Measurements from ENCODE around the gene ASTN2.

ASTN2 gene

DNA sequence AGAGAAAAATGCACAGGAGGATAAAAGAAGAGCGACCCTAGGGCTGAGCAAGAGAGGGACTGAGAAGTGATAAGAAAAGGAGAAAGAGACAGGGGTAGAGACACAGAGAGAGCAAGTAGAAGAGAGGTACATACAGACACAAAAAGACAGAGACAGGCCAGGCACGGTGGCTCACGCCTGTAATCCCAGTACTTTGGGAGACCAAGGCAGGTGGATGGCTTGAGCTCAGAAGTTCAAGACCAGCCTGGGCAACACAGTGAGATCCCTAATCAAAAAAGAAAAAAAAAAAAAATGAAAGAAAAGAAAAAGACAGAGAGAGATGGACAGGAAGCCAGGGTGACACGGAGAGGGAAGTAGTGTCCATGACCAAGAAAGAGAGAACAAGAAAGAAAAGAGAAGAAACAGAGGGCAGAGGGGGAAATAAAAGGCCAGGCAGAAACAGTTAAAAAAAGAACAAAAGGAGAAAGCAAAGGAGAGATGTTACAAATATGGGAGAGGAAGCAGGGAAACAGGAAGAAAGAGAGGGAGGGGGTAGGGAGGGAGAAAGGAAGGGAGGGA is 937.2 kb downstream of the ASTN2 start:
- no peak for DNase-seq (ENCODE audit: extremely low spot score)
- TF ChIP-seq, protein P1, sequence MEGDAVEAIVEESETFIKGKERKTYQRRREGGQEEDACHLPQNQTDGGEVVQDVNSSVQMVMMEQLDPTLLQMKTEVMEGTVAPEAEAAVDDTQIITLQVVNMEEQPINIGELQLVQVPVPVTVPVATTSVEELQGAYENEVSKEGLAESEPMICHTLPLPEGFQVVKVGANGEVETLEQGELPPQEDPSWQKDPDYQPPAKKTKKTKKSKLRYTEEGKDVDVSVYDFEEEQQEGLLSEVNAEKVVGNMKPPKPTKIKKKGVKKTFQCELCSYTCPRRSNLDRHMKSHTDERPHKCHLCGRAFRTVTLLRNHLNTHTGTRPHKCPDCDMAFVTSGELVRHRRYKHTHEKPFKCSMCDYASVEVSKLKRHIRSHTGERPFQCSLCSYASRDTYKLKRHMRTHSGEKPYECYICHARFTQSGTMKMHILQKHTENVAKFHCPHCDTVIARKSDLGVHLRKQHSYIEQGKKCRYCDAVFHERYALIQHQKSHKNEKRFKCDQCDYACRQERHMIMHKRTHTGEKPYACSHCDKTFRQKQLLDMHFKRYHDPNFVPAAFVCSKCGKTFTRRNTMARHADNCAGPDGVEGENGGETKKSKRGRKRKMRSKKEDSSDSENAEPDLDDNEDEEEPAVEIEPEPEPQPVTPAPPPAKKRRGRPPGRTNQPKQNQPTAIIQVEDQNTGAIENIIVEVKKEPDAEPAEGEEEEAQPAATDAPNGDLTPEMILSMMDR (IDR thresholded peaks at IDR 0.05; ENCODE audit: control extremely low read depth, extremely low read depth, low read depth, missing control alignments): no peak
- ChIA-PET CTCF (no interaction called here), POLR2A (no interaction called here)

DNA sequence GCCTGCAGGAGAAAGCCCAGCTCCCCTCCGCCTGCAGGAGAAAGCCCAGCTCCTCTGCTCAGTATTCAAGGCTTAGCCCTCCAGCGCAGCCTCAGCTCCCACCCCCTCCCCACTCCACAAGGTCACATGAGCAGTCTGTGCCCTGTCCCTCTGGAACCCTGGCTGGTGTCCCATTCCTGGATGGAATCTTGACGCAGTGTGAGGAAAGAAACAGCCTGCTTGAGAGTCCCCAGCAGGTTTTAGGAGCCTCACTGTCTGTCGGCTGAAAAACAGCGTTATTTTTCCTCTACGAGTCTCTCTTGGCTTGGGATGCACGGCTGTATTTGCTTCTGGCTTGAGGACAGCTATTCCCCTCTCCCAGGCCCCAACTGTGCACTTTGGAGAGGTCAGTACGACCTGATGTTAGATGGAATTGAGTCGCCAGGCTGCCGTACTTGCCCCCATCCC is 937.9 kb downstream of the ASTN2 start:
- ChIA-PET CTCF (no interaction called here), POLR2A (no interaction called here)
- DNase-seq (ENCODE audit: extremely low spot score): no peak
- TF ChIP-seq, protein P1 (IDR thresholded peaks at IDR 0.05; ENCODE audit: control extremely low read depth, extremely low read depth, low read depth, missing control alignments): no peak

DNA sequence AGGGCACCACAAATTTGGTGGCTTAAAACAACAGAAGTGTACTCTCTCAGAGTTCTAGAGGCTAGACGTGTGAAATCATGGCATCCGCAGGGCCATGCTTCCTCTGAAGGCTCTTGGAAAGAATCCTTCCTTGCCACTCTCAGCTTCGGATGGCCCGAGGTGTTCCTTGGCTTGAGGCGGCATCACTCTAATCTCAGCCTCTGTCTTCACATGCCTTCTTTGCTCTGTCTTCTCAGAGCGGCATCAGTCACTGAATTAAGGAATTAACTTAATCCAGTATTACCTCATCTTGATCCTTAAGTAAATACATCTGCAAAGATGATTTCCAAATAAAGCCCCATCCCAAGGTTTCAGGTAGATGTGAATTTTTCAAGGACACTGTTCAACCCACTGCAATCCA is 938.9 kb downstream of the ASTN2 start:
- TF ChIP-seq, protein P1 (IDR thresholded peaks at IDR 0.05; ENCODE audit: control extremely low read depth, extremely low read depth, low read depth, missing control alignments): no peak
- CTCF ChIA-PET: no interaction called here
- POLR2A ChIA-PET: no interaction called here
- no peak for DNase-seq (ENCODE audit: extremely low spot score)

DNA sequence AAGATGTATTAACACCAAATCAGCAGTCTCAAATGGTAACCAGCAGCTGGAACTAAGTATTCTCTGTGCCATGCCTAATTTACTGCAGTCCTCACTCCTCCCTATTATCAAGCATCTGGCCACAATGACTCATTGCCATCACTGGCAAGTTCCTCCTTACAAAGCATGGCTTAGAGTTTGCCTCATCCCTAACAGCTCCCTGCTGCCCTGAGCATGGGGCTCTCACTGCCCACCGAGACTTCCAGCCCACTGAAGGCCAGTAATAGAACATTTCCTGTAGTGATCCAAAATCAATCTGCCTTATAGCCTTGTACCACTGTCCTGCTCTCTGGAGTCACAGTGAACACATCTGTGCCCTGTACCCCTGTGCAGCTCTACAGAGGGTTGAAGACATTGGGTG is 939.7 kb downstream of the ASTN2 start:
- no peak for DNase-seq (ENCODE audit: extremely low spot score)
- ChIA-PET CTCF (interaction anchor here (0.7 kb wide), 1 partner anchor 10 kb away, joined by 3 read pairs; no protein-coding TSS in a partner anchor), POLR2A (no interaction called here)
- TF ChIP-seq, protein P1 (IDR thresholded peaks at IDR 0.05; ENCODE audit: control extremely low read depth, extremely low read depth, low read depth, missing control alignments): no peak

DNA sequence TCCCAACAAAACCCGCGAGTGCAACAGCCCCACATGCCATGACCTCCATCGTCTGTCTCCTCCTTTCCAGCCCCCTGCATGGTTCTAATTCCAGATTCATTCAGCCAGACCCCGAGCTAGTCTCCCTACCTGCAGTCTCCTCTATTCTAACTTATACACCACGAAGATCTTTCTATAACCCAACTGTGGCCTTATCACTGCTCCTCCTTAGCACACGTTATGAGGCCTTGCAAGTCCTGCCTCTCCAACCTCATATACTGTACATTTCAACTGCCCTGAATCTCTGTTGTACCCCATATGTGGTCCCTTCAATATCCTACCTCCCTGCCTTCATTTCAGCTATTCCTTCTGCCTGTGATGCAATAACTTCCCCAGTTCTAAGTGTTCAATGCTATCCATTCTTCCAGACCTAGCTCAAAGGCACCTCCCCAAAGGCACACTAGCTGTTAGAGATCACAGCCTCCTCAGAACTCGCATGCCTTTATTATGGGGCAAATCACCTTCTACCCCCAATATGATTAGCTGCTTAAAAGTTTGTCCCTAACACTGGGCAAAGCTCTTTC is 942.8 kb downstream of the ASTN2 start:
- CTCF ChIA-PET: no interaction called here
- TF ChIP-seq, protein P1 (IDR thresholded peaks at IDR 0.05; ENCODE audit: control extremely low read depth, extremely low read depth, low read depth, missing control alignments): no peak
- no peak for DNase-seq (ENCODE audit: extremely low spot score)
- POLR2A ChIA-PET: interaction anchor here (0.6 kb wide), 1 partner anchor 80 kb away, joined by 3 read pairs; no protein-coding TSS in a partner anchor

DNA sequence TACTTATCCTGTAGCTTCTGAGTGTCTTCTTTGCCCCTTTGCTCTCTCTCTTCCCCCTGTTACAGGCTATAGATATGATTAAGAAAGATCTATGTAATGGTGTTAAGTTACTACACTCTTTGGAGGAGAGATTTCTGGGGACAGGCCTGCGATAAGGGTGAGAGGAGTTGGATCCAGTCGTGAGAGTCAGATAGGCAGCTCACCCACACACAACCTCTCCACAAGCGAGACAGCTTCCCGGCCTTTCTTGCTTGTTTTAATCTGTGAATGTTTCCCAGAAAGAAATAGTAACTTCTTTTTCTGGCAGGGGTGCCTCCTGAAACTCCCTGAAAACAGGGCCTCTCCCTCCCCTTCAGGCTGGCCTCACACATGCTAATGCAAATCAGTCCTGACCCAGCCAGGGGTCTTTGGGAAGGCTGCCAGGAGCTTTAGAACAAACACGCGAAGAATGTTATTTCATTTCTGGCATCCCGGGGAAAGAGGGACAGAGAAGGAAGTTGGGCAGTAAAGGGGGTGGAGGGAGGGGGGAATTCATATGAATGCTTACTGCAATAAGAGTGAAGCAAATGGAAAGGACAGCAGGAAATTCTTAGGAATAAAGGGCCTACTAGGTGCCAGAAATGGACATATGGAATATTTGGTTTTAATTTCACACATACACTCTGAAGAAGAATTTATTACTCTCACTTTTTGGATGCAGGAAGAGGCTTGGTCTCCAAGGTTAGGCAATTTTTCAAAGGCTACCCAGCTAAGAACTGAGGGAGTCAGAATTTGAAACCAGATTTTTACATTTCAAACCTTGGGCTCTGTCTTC is 943.6 kb downstream of the ASTN2 start:
- ChIA-PET CTCF (no interaction called here), POLR2A (no interaction called here)
- TF ChIP-seq, protein P1 (IDR thresholded peaks at IDR 0.05; ENCODE audit: control extremely low read depth, extremely low read depth, low read depth, missing control alignments): no peak
- DNase-seq (ENCODE audit: extremely low spot score): no peak

Data from GM10248 (cell line).